Neural cell (in vitro differentiated cells): ENCODE measurements around the gene SLC32A1. TPM values are rescaled to one million over a fixed set of nuclear protein-coding genes. Genes with fewer than 3 reads are reported as not detected.

Experiments used
- H2AFZ ChIP-seq: fragments of 200-600, 300-800 bp; sonication (generic), shearing (Covaris generic); 2 replicates; pipeline ENCODE4 v1.6.0; 2014; ENCODE audit warnings: low read depth, mild to moderate bottlenecking, antibody characterized with exemption, low read length, moderate library complexity
- H3F3A ChIP-seq: fragments of 200-600 bp; shearing (Covaris generic); 2 replicates; pipeline ENCODE4 v1.6.1; 2016; ENCODE audit warnings: mild to moderate bottlenecking, moderate library complexity, mixed read lengths, antibody characterized with exemption, low read length; ENCODE audit not compliant: insufficient read depth, poor library complexity, severe bottlenecking
- H3K27ac ChIP-seq: fragments of 200-600, 300-800 bp; sonication (generic), shearing (Covaris generic); 2 replicates; pipeline ENCODE4 v1.5.1; 2014; ENCODE audit warnings: mild to moderate bottlenecking, low read length, moderate library complexity
- H3K27me3 ChIP-seq: fragments of 300-800, 200-600 bp; sonication (generic), shearing (Covaris generic); 2 replicates; pipeline ENCODE4 v1.6.0; 2014; ENCODE audit warnings: mild to moderate bottlenecking, low read depth, low read length, moderate library complexity; ENCODE audit not compliant: insufficient read depth
- H3K36me3 ChIP-seq: fragments of 300-800, 200-600 bp; sonication (generic), shearing (Covaris generic); 2 replicates; pipeline ENCODE4 v1.5.1; 2014; ENCODE audit warnings: mild to moderate bottlenecking, antibody characterized with exemption, low read length, moderate library complexity; ENCODE audit not compliant: insufficient read depth
- H3K4me2 ChIP-seq: fragments of 300-800, 200-600 bp; sonication (generic), shearing (Covaris generic); 2 replicates; pipeline ENCODE4 v1.6.0; 2014; ENCODE audit warnings: mild to moderate bottlenecking, low read length
- H3K4me3 ChIP-seq: fragments of 300-800, 200-600 bp; sonication (generic), shearing (Covaris generic); 2 replicates; pipeline ENCODE4 v1.5.1; 2014; ENCODE audit warnings: mild to moderate bottlenecking, low read length, moderate library complexity
- H3K79me2 ChIP-seq: fragments of 200-600 bp; shearing (Covaris generic); replicated peaks from 2 replicates; pipeline ENCODE4 v1.6.0; 2014; ENCODE audit warnings: mild to moderate bottlenecking, low read length, moderate library complexity; ENCODE audit not compliant: insufficient read depth
- H3K9ac ChIP-seq: fragments of 300-800, 200-600 bp; sonication (generic), shearing (Covaris generic); 2 replicates; pipeline ENCODE4 v1.6.1; 2016; ENCODE audit warnings: mild to moderate bottlenecking, low read length, mixed read lengths
- H3K9me2 ChIP-seq: fragments of 200-600 bp; shearing (Covaris generic); 2 replicates; pipeline ENCODE4 v1.6.1; 2016; ENCODE audit warnings: mild to moderate bottlenecking, low read length, mixed read lengths; ENCODE audit not compliant: insufficient read depth
- H3K9me3 ChIP-seq: fragments of 200-600, 300-800 bp; sonication (generic), shearing (Covaris generic); 2 replicates; pipeline ENCODE4 v1.6.1; 2016; ENCODE audit warnings: mild to moderate bottlenecking, mixed run types, low read length, moderate library complexity, mixed read lengths
- H4K20me1 ChIP-seq: fragments of 200-600 bp; shearing (Covaris generic); 2 replicates; pipeline ENCODE4 v1.6.1; 2016; ENCODE audit warnings: mild to moderate bottlenecking, mixed run types; ENCODE audit not compliant: insufficient read depth
- CTCF ChIP-seq: fragments of 450-650 bp; IDR thresholded peaks from 2 replicates; pipeline ENCODE4 v1.5.1; 2014; ENCODE audit warnings: antibody characterized with exemption, mild to moderate bottlenecking, moderate library complexity; ENCODE audit not compliant: poor library complexity, severe bottlenecking
- EP300 ChIP-seq: fragments of 450-650 bp; conservative IDR thresholded peaks from 2 replicates; pipeline ENCODE4 v1.6.1; 2014; ENCODE audit warnings: antibody characterized with exemption, mild to moderate bottlenecking, moderate library complexity; ENCODE audit not compliant: poor library complexity, severe bottlenecking
- EZH2 ChIP-seq: fragments of 200-600, 300-800 bp; shearing (Covaris generic), sonication (generic); IDR thresholded peaks from 2 replicates; pipeline ENCODE4 v1.6.1; 2014; ENCODE audit warnings: antibody characterized with exemption, low read length, borderline replicate concordance, mild to moderate bottlenecking; ENCODE audit not compliant: insufficient read depth, poor library complexity, severe bottlenecking
- MXI1 ChIP-seq: fragments of 450-650 bp; conservative IDR thresholded peaks from 2 replicates; pipeline ENCODE4 v1.6.1; 2014; ENCODE audit warnings: antibody characterized with exemption, mild to moderate bottlenecking; ENCODE audit not compliant: poor library complexity, severe bottlenecking
- POLR2AphosphoS5 ChIP-seq: IDR thresholded peaks from 2 replicates; pipeline ENCODE4 v1.6.1; 2012
- RAD21 ChIP-seq: fragments of 450-650 bp; conservative IDR thresholded peaks from 2 replicates; pipeline ENCODE4 v1.6.1; 2014; ENCODE audit warnings: antibody characterized with exemption, mild to moderate bottlenecking, moderate library complexity
- REST ChIP-seq: IDR thresholded peaks from 2 replicates; pipeline ENCODE4 v1.6.1; 2012; ENCODE audit warnings: borderline replicate concordance
- SMC3 ChIP-seq: fragments of 450-650 bp; conservative IDR thresholded peaks from 2 replicates; pipeline ENCODE4 v1.6.1; 2014; ENCODE audit warnings: antibody characterized with exemption, mild to moderate bottlenecking, moderate library complexity; ENCODE audit not compliant: poor library complexity
- TAF1 ChIP-seq: IDR thresholded peaks from 2 replicates; pipeline ENCODE4 v1.6.1; 2012; ENCODE audit warnings: low read depth
- polyA plus RNA-seq: library from polyadenylated mRNA; depleted of rRNA; stranded (reverse); fragments of >200 nt; gene quantifications from 2 replicates; pipeline ENCODE4 v1.2.3, GENCODE V29; 2014

SLC32A1 gene
- polyA plus RNA-seq, 1 donor from 2014 or later: 36.2 TPM

- no peaks in the 10 kb centered on the region for H3F3A ChIP-seq
Measured at GRCh38 chr20:38703526-38703925, 20.8 kb upstream of the SLC32A1 start.

GRCh38 chr20:38704136-38704535 is 20.1 kb upstream of the SLC32A1 start:
- no peaks in the 10 kb centered on the region for H3K9me2 ChIP-seq
- no peak overlapping the region for H3K9ac ChIP-seq
- H3K79me2 ChIP-seq: no peaks in the 10 kb centered on the region
- no peaks in the 10 kb centered on the region for H3K27me3 ChIP-seq
- H3K36me3 ChIP-seq: no peaks in the 10 kb centered on the region
- H2AFZ ChIP-seq: no peak overlapping the region
- H3F3A ChIP-seq: no peaks in the 10 kb centered on the region
- H3K9me3 ChIP-seq: no peaks in the 10 kb centered on the region
- H4K20me1 ChIP-seq: no peaks in the 10 kb centered on the region
- no peak overlapping the region for H3K4me3 ChIP-seq
- H3K27ac ChIP-seq: no peak overlapping the region
- no peak overlapping the region for H3K4me2 ChIP-seq
- TF ChIP-seq TAF1: no peak
- TF ChIP-seq MXI1: no peak
- TF ChIP-seq REST: no peak
- no peak for TF ChIP-seq EP300
- no peak for TF ChIP-seq RAD21
- no peak for TF ChIP-seq SMC3
- no peak for TF ChIP-seq EZH2
- TF ChIP-seq POLR2AphosphoS5: no peak

More at GRCh38 chr20:38703526-38703925, 20.8 kb upstream of the SLC32A1 start:
- H3K27ac ChIP-seq: no peak overlapping the region
- no peaks in the 10 kb centered on the region for H3K9me2 ChIP-seq
- H3K9ac ChIP-seq: no peak overlapping the region
- TF ChIP-seq TAF1 (no peak), SMC3 (no peak), REST (no peak), EP300 (no peak), EZH2 (no peak), CTCF (no peak), MXI1 (no peak), RAD21 (no peak), POLR2AphosphoS5 (no peak)
- no peak overlapping the region for H3K4me2 ChIP-seq
- no peak overlapping the region for H3K4me3 ChIP-seq
- H2AFZ ChIP-seq: no peak overlapping the region
- no peaks in the 10 kb centered on the region for H3K27me3 ChIP-seq
- H4K20me1 ChIP-seq: no peaks in the 10 kb centered on the region
- no peaks in the 10 kb centered on the region for H3K79me2 ChIP-seq
- no peaks in the 10 kb centered on the region for H3K9me3 ChIP-seq
- H3K36me3 ChIP-seq: no peaks in the 10 kb centered on the region
